SU-DHL-6 (cell line): ENCODE measurements around the gene ST8SIA5.

Source experiments
- EZH2phosphoT487 ChIP-seq: fragments of 200-600 bp; sonication (generic), shearing (Covaris generic); conservative IDR thresholded peaks from 2 replicates; pipeline ENCODE4 v1.6.1; 2018; ENCODE audit warnings: mild to moderate bottlenecking, antibody characterized with exemption, low read length, moderate library complexity, mixed read lengths
- TF ChIP-seq, protein P1 (sequence below): fragments of 200-600 bp; sonication (generic); IDR thresholded peaks from one replicate; pipeline ENCODE4 v1.5.1; 2017; ENCODE audit warnings: antibody characterized with exemption, mild to moderate bottlenecking, low read length, moderate library complexity; ENCODE audit not compliant: insufficient read depth, poor library complexity, severe bottlenecking

- TF ChIP-seq, protein P1, sequence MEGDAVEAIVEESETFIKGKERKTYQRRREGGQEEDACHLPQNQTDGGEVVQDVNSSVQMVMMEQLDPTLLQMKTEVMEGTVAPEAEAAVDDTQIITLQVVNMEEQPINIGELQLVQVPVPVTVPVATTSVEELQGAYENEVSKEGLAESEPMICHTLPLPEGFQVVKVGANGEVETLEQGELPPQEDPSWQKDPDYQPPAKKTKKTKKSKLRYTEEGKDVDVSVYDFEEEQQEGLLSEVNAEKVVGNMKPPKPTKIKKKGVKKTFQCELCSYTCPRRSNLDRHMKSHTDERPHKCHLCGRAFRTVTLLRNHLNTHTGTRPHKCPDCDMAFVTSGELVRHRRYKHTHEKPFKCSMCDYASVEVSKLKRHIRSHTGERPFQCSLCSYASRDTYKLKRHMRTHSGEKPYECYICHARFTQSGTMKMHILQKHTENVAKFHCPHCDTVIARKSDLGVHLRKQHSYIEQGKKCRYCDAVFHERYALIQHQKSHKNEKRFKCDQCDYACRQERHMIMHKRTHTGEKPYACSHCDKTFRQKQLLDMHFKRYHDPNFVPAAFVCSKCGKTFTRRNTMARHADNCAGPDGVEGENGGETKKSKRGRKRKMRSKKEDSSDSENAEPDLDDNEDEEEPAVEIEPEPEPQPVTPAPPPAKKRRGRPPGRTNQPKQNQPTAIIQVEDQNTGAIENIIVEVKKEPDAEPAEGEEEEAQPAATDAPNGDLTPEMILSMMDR: no peak
- TF ChIP-seq EZH2phosphoT487: no peak
Observed at GRCh38 chr18:46704816-46705215, 52.0 kb downstream of the ST8SIA5 start.
